Suppressor macrophage treated with lipopolysaccharide for 4 hours (primary cell): ENCODE data around the gene AIRE.
"Not testable (repeated sequence)": the region's sequence is repeated elsewhere in the genome, so short reads cannot be mapped to it uniquely, and the experiment has no call there.

Experiments used
- DNase-seq: peaks from one replicate; pipeline ENCODE4 v3.0.0-alpha.2; 2020

The AIRE gene

DNA sequence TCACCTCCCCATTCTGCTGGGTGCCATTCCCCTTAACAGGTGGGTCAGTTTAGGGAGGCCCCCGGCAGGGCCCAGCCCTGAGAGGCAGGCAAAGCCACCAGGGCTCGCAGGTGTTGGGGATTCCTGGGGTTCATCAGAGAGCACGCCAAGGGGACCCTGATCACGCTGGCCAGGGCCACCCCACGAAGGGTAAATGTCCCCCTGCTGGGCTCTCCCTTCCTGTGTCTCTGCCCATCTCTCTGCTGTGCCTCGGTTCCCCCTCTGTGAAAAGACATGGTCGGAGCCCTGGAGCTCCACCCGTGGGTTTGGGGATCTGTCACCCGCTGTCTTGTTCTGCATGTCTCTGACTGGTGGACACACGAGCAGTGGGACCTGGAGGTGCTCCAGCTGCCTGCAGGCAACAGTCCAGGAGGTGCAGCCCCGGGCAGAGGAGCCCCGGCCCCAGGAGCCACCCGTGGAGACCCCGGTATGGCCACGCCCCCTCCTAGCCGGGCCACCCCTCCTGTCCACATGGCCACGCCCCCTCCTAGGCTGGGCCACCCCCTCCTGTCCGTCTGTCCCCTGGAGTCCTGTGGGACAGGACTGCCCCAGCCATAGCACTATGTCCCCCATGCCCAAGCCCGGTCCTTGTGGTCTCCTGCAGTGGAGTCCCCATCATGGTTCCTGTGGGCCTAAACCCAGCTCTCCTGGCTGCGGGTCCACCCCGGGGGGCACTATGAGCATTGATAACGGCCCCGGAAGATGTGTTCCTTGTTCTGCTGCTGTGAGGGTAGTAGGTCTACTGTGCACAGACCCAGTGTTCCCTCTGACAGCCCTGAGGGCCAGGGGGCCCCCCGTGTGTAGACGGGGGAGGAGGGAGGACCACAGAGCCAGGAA is 6.5 kb downstream of the AIRE start:
- no peak for DNase-seq

DNA sequence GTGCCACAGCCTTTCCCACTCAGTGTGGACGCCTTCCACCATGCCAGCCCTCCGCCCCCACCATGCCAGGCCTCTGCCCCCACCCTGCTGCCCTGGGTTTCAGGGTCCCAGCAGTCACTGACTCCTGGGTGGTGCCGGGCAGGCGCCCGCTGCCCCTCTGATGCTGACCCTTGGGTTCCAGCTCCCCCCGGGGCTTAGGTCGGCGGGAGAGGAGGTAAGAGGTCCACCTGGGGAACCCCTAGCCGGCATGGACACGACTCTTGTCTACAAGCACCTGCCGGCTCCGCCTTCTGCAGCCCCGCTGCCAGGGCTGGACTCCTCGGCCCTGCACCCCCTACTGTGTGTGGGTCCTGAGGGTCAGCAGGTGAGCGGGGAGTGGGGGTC is 7.1 kb downstream of the AIRE start:
- DNase-seq = no peak

DNA sequence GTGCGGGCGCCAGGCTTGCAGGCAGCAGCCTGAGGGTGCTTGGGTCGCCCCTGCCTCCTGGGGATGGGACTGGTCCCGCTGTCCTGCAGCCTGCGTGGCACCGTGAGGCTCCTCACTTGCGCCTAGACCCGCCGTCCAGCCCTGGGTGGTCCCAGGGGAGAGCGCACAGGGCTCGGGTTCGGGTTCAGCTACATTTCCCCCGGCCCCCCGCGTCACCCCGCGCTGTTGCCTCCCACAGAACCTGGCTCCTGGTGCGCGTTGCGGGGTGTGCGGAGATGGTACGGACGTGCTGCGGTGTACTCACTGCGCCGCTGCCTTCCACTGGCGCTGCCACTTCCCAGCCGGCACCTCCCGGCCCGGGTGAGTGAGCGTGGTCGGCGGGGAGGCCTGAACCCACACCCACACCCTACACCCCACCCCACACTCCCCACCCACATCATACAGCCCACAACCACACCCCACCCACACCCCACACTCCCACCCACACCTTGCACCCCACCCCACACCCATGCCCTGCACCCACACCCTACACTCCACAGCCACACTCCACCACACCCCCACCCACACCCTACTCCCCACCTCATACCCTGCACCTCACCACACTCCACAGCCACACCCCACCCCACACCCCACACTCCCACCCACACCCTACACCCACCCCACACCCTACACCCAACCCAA is 8.0 kb downstream of the AIRE start:
- no peak for DNase-seq

DNA sequence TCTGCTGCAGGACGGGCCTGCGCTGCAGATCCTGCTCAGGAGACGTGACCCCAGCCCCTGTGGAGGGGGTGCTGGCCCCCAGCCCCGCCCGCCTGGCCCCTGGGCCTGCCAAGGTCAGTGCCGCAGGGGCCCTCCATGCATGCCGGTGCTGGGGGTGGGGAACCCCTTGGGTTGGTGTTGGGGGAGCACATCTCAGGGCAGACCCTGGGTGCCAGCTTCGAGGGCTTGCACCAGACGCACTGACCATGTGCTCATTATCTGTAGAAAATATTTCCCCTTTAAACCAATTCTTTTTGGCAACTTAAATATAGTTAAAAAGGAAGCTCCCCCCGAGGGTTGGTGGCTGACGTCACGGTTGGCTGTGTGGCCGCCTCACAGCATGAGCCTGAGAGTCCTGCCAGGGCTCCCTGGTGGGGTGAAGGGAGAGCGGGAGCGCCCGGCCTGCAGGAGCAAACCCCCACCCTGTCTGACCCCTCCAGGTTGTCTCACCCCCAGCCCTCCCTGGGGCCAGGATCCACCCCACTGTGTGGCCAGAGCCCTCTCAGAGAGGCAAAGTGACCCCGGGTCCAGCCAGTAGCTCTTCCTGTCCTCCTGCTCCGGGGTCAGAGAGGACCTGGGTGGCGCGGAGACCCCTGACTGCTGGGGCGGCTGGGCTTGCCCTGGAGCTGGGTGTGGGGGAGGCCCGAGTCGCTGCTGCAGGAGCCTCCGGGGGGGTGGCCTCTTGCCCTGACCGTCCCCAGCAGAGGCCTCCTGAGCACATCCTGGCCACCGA is 8.9 kb downstream of the AIRE start:
- peak; percentile 42 for DNase-seq

DNA sequence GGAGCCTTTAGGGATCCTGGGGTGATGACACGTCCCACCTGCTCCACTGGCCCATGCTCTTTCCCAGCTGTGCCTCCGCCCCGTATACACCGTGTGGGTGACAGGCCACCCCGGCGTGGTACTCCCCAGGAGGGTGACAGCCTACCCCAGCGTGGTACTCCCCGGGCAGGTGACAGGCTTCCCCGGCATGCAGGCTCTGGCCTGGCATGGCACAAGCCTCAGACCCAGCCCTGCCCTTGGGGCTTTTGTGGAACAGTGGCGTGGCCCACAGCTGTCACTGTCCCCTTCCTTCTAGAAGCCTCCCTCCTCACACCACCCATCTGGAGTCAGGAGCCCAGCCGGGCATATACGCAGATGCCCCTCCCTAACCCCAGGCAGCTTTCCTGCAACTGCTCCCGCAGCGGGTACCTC is 9.5 kb downstream of the AIRE start:
- no peak for DNase-seq

DNA sequence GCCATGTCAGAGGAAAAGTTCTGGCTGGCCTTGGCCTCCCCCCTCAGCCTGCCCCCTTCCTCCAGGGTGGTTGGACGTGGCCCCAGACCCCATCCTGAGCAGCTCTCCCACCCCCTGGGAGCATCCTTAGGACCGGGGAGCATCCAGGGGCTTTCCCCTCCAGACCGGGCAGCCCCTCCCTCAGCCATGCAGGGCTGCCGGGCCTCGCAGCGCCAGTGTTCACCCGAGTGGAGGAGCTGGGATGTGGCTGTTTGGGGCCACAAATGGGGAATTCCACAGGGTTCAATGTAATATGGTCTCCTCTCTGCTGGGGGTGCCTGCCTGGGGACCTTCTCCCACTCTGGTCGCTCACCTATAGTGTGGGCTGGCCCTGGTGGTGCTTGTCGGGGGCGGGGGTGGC is 10.0 kb downstream of the AIRE start:
- no peak for DNase-seq

DNA sequence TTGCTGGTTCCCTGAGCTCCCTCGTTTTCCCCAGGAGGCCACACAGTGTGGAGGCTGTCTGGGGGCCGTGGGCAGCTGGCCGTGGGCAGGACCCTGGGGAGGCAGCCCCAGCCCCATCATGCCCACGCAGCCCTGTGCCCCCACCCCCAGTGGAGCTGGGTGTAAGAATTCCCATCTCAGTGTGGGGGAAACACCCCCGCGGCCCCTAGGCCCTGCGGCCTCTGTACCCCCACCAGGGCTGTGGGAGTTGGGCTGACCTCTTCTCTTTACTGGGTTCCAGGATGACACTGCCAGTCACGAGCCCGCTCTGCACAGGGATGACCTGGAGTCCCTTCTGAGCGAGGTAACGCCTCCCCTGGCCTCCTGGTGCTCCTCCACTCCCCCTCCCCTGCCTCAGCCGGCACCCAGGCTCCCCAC is 10.4 kb downstream of the AIRE start:
- DNase-seq = no peak

DNA sequence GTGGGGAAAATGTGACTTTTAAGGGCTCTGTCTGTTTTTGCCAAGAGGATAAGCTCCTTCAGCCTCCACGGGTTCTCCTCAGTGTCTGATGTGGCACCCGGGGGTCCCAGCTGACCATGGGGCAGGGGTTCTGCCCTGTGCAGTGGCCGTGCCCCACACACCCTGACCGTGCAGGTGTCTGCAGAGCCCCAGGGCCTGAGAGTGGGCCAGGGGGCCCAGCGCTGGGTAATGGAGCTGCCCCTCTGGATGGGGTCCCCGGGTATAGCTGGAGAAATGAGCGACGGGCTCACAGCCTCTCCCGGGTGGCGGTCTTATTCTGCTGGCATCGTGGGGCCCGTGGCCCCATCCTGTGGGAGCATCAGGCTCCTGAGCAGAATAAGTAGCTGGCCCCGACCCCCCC is 11.2 kb downstream of the AIRE start:
- DNase-seq = no peak

DNA sequence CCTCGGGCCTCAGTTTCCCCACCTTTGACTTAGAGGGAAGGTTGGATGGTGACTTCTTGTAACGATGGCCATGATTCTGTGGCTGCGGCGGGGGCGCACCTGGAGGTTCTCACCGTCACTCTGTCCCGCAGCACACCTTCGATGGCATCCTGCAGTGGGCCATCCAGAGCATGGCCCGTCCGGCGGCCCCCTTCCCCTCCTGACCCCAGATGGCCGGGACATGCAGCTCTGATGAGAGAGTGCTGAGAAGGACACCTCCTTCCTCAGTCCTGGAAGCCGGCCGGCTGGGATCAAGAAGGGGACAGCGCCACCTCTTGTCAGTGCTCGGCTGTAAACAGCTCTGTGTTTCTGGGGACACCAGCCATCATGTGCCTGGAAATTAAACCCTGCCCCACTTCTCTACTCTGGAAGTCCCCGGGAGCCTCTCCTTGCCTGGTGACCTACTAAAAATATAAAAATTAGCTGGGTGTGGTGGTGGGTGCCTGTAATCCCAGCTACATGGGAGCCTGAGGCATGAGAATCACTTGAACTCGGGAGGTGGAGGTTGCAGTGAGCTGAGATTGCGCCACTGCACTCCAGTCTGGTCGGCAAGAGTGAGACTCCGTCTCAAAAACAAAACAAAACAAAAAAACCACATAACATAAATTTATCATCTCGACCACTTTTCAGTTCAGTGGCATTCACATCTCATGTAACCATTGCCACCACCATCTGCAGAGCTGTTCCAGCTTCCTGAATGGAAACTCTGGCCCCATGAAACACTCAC is 12.0 kb downstream of the AIRE start:
- peak; percentile 95 for DNase-seq

DNA sequence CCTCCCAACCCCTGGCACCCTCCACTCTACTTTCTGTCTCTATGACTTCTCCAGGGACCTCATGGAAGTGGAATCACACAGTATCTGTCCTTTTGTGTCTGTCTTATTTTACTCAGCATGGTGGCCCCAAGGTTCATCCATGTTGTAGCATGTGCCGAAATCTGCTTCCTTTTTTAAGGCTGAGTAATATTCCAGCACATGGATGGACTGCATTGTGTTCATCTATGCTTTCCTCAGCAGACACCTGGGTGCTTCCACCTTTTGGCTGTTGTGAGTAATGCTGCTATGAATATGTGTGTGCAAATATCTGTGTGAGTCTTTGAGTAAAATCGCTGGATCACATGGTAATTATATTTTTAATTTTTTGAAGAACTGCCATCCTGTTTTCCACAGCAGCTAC is 12.6 kb downstream of the AIRE start:
- DNase-seq = no peak

DNA sequence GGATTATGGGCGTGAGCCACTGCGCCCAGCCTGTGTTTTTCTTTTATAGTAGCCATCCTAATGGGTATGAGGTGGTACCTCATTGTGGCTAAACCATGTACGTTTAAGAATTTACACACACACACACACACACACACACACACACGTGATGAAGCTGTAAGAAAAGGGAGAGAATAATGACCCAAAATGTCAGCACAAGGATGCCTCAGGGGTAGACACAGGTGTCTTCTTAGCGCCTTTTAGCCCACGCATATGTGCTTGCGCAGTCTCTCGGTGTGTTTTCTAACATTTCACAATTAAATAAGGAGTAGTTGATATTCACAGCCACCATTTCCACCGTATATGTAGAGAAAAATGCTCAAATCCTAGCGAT is 13.4 kb downstream of the AIRE start:
- peak; percentile 12 for DNase-seq

DNA sequence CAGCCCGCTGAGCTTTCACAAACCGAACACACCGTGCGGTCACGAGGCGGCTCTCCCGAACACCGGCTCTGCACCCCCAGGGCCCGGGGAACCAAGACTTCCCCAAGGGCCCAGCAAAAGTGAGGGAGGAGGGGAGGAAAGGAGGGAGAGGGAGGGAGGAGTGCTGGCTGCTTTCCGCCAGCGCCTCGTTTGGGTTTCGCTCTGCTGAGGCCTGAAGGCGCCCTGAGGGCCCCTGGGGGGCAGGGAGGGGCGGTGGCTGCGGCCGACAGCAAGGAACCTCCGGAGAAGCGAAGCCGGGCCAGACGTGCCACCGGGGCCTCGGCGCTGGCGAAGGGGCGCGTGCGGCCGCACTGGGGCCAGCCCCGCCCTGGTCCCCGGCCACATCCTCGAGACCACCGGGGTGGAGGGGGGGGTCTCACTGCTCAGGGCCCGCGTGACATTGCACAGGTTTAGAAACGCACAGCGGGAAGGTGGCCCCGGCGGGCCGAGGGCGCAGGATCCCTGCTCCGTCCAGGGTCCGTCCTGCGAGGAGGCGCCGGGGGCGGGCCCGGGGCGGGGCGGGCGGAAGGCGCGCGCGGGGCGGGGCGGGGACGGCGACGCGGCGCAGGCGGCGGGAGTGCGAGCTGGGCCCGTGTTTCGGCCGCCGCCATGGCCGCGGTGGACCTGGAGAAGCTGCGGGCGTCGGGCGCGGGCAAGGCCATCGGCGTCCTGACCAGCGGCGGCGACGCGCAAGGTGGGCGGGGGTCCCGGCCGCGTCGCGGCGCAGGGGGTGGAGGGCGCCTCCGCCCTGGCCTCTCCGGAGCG is 14.0 kb downstream of the AIRE start, which contains the start of gene PFKL:
Gene PFKL, plus strand, starts transcription at position 596 of the 804 bp plus-strand sequence. Its CDS starts 53 bp downstream, at position 649.
- DNase-seq = peak; percentile 82

DNA sequence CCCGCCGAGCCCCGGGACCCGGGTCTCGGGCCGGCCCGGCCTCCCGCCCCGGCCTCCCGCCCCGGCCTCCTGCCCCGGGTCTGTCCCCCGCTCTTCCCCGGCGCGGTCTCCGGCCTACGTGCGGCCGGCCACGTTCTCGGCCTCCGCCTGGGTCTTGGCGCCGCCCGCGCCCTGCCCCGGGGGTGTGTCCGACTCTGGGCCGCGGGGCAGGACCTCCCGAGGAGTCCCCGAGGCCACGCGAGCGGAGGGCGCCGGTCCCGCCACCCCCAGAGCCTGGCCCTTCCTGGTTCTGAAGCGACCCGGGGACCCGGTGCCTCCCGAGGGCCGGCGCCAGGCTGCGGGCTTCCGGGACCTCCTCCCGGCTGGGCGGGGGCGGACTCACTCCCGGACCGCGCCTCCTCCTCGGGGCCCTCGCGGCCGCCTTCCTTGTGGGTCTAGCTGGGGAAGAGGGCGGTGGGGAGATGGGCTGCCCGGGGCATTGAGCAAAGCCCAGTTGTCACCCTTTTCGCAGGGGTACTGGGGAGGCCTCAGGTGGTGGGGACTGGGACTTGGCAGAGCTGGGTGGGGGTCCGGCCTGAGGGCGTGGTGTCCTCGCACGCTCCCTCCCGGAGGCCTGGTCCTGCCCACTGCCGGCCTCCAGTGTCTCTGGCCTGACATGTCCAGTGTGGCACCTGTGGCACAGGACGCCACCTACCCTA is 14.7 kb downstream of the AIRE start:
- DNase-seq = peak; percentile 80

DNA sequence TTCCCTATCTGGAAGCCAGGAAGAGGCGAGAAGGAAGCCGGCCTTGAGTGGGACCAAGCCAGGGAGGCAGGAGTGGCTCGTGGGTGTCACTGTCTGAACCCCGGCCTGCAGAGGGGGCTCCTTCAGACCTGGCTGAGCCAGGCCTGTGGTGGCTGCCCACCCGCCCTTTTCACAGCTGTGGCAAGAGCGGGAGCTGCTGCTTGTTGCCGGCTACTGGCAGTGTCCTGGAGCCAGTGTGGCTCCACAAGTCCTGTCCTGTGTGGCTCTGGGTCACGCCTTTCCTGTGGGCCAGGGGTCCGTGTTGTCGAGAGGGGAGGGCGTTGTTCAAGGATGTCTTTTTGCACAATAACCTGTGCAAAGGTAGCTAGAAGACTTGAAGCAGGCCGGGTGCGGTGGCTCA is 15.5 kb downstream of the AIRE start:
- DNase-seq = no peak

DNA sequence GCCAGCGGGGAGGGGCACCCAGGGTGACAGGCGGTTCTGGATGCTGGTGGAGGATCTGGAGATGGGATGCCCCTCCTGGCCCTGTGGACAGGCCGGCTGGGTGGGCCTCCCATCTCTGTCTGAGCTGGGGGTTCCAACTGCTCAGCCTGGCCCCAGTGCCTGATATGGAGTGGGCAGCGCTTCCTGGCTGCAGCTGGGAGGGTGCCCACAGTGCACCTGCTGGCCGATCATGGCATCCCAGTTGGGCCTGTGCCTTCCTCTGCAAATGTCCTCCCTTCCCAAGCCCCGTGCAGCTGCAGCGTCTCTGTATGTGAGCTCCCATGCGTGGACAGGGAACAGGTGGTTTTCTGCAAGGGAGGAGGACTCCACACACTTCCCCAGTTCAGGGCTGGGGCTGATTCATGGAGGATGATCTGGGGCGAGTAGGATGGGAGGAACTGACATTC is 16.3 kb downstream of the AIRE start:
- DNase-seq = peak; percentile 15

DNA sequence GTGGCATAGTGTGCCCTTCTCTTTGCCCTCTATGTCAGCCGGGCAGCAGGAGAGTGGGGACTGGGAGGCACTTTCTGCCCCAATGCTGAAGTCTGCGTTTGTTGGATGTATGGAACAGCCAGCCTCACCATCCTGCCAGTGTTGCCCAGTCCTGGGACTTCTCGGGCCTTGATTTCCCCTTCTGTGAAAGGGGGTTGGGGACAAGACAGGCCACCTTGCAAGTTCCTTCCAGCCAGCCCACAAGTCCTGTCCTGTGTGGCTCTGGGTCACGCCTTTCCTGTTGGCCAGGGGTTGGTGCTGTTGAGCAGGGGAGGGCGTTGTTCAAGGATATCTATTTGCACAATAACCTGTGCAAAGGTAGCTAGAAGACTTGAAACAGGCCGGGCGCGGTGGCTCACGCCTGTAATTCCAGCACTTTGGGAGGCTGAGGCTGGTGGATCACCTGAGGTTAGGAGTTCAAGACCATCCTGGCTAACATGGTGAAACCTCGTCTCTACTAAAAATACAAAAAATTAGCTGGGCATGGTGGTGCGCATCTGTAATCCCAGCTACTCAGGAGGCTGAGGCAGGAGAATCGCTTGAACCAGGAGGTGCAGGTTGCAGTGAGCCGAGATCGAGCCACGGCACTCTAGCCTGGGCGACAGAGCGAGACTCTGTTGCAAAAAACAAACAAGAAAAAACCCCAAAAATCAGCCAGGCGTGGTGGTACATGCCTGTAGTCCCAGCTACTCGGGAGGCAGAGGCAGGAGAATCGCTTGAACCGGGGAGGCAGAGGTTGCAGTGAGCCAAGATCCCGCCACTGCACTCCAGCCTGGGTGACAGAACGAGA is 17.1 kb downstream of the AIRE start:
- DNase-seq = not testable (repeated sequence)

DNA sequence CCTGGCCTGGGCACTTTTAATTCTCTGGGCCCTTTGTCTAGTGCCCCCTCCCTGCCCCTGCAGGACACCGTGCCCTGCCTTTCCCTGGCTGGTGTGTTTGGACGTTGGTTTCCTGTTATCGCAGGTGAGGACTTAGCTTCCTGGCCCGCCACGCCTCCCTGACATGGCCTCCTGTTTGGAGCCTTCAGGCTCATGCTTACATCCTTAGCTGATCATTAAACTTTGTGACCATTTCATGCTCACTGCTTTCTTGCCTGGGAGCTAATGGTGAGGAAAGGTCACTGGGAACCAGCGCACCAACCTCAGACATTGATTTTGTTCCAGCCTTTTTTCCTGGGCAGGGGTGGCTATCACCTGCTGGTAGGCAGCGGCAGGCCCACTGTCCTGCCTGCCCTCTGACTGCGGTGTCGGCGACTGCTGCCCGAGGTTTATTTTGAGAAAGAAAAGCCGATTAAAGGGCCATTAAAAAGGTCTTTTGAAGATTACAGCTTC is 17.9 kb downstream of the AIRE start:
- no peak for DNase-seq

DNA sequence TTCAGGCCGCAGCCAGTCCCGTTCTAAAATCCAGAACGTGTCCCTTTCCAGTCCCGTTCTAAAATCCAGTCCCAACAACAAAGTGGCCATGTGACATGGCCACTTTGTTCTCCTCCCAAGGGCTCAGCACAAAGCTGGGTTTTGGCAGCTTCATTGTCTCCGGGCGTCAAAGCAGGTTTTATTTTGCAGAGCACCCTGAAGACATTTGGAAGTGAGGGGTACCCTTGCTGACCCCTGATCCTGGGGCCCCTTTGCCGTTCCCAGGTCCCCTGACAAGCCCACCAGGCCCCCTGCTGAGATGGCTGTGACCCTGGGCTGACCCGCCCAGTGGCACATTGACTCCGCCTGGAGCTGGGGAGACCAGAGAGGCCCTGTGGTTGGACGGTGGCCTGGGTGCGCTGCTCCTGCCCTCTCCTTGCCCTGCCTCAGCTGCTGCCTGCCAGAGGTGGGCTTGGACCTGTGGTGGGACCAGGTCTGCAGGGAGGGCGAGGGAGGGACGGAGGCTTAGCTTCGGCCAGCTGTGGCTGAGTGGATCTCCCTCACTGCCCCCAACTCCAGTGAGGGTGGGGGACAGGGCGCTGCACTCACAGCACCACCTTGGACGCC is 18.4 kb downstream of the AIRE start:
- no peak for DNase-seq

DNA sequence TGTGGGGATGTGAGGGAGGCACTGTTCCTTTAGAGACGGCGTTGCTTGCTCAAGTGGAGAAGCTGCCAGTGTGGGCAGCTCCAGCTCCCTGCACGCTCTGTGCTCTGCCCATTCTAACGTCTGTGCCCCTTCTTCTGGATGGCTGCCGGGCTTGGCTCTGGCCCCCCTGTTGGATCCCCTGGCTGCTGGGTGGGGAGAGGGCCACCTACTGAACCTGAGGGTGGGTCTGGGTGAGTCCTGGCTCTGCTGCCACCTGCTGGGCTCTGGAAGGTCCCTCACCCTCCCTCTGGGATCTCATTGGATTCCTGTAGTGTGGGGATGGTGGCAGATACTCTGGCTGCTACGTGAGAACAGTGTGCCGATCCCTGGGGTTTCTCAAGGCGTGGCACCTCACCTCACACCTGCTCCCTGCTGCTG is 19.2 kb downstream of the AIRE start:
- peak; percentile 51 for DNase-seq

DNA sequence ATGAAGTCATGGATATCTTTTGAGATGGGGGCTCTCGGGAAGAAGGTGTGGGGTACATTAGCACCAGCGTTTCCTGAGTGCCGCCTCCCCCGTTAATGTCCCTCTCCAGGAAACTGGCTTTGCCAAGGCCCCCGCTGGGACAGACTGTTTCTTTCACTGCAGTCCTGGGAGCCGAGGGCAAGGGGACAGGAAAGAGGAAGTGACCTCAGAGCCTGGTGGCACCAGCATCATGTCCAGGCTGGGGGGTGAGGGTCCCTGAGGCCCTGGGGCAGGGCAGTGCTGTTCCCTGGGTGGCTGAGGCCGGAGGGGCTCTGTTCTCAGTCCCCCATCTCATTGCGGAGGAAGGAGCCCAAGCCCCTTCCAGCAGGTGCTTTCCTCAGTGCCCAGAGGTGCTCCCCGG is 20.0 kb downstream of the AIRE start:
- no peak for DNase-seq
